Mesenchymal stem cell (in vitro differentiated cells and primary cell): Measurements from ENCODE around the gene SNX25.
"Not testable (repeated sequence)": the region's sequence is repeated elsewhere in the genome, so short reads cannot be mapped to it uniquely, and the experiment has no call there.

ENCODE experiments used
- DNase-seq: peaks from one replicate; pipeline ENCODE4 v3.0.0-alpha.2; 2013
- H2AFZ ChIP-seq: one replicate; pipeline ENCODE4 v1.6.1; 2013; ENCODE audit warnings: low read depth, mild to moderate bottlenecking, control low read depth, inconsistent platforms, low read length, moderate library complexity
- H2AK5ac ChIP-seq: 2 replicates; pipeline ENCODE4 v1.6.1; 2013; ENCODE audit warnings: low read length, moderate library complexity, mild to moderate bottlenecking, inconsistent platforms; ENCODE audit not compliant: severe bottlenecking
- H2BK120ac ChIP-seq: one replicate; pipeline ENCODE4 v1.6.1; 2013; ENCODE audit warnings: low read depth, mild to moderate bottlenecking, inconsistent platforms, low read length, moderate library complexity
- H2BK12ac ChIP-seq, 2 experiments: one replicate each; pipeline ENCODE4 v1.6.1; 2013; ENCODE audit warnings: inconsistent platforms in 2 of 2, low read length in 2 of 2, mild to moderate bottlenecking in 2 of 2, moderate library complexity in 2 of 2, control low read depth in 1 of 2
- H2BK15ac ChIP-seq: one replicate; pipeline ENCODE4 v1.6.1; 2013; ENCODE audit warnings: mild to moderate bottlenecking, low read depth, inconsistent platforms; ENCODE audit not compliant: poor library complexity, severe bottlenecking
- H2BK5ac ChIP-seq: 2 replicates; pipeline ENCODE4 v1.6.1; 2013; ENCODE audit warnings: low read depth, mild to moderate bottlenecking, low read length, control low read depth, inconsistent platforms; ENCODE audit not compliant: poor library complexity, severe bottlenecking
- H3K14ac ChIP-seq, 2 experiments: one replicate each; pipeline ENCODE4 v1.6.1; 2013; ENCODE audit warnings: inconsistent platforms in 2 of 2, low read length in 2 of 2, control low read depth in 1 of 2, mild to moderate bottlenecking in 1 of 2, moderate library complexity in 1 of 2
- H3K18ac ChIP-seq, 2 experiments: one replicate each; pipeline ENCODE4 v1.6.1; 2013; ENCODE audit warnings: inconsistent platforms in 2 of 2, low read length in 2 of 2, control low read depth in 1 of 2, low read depth in 1 of 2, mild to moderate bottlenecking in 1 of 2
- H3K23ac ChIP-seq, 2 experiments: one replicate each; pipeline ENCODE4 v1.6.1; 2013; ENCODE audit warnings: inconsistent platforms in 2 of 2, low read length in 2 of 2, mild to moderate bottlenecking in 2 of 2, moderate library complexity in 2 of 2, control low read depth in 1 of 2
- H3K27ac ChIP-seq: 2 replicates; pipeline ENCODE4 v1.5.1; 2013; ENCODE audit warnings: mild to moderate bottlenecking, moderate library complexity, low read length, control low read depth, inconsistent platforms; ENCODE audit not compliant: poor library complexity, severe bottlenecking
- H3K27me3 ChIP-seq, 2 experiments: 2 replicates each; pipeline versions ENCODE4 v1.6.1 to v1.7.0; 2013; ENCODE audit warnings: low read length in 2 of 2, mild to moderate bottlenecking in 2 of 2, moderate library complexity in 2 of 2, control low read depth in 1 of 2, inconsistent platforms in 1 of 2; ENCODE audit not compliant: control insufficient read depth in 1 of 2, insufficient read depth in 1 of 2
- H3K36me3 ChIP-seq, 2 experiments: 2 replicates each; pipeline versions ENCODE4 v1.6.1 to v1.7.0; 2013; ENCODE audit warnings: low read length in 2 of 2, control low read depth in 1 of 2, inconsistent platforms in 1 of 2, low read depth in 1 of 2, mild to moderate bottlenecking in 1 of 2; ENCODE audit not compliant: insufficient read depth in 2 of 2, control insufficient read depth in 1 of 2
- H3K4ac ChIP-seq, 2 experiments: one replicate each; pipeline ENCODE4 v1.6.1; 2013; ENCODE audit warnings: inconsistent platforms in 2 of 2, low read length in 2 of 2, mild to moderate bottlenecking in 2 of 2, moderate library complexity in 2 of 2, control low read depth in 1 of 2, low read depth in 1 of 2
- H3K4me1 ChIP-seq: 2 replicates; pipeline ENCODE4 v1.6.1; 2013; ENCODE audit warnings: low read depth, low read length, control low read depth; ENCODE audit not compliant: control insufficient read depth, insufficient read depth
- H3K4me2 ChIP-seq: 2 replicates; pipeline ENCODE4 v1.6.1; 2013; ENCODE audit warnings: low read length, mild to moderate bottlenecking, inconsistent platforms; ENCODE audit not compliant: poor library complexity, severe bottlenecking
- H3K4me3 ChIP-seq, 2 experiments: 2 replicates each; pipeline versions ENCODE4 v1.5.1 to v1.7.0; 2013; ENCODE audit warnings: low read length in 2 of 2, mild to moderate bottlenecking in 2 of 2, control low read depth in 1 of 2, low read depth in 1 of 2; ENCODE audit not compliant: insufficient read depth in 1 of 2
- H3K79me1 ChIP-seq: replicated peaks from 2 replicates; pipeline ENCODE4 v1.6.1; 2013; ENCODE audit warnings: mild to moderate bottlenecking, control low read depth, low read length, inconsistent platforms; ENCODE audit not compliant: poor library complexity, severe bottlenecking
- H3K9ac ChIP-seq: 2 replicates; pipeline ENCODE4 v1.7.0; 2013; ENCODE audit warnings: mild to moderate bottlenecking, low read length, moderate library complexity
- H3K9me3 ChIP-seq: 2 replicates; pipeline ENCODE4 v1.7.0; 2013; ENCODE audit warnings: mild to moderate bottlenecking, low read length; ENCODE audit not compliant: control insufficient read depth
- H4K8ac ChIP-seq: one replicate; pipeline ENCODE4 v1.6.1; 2013; ENCODE audit warnings: inconsistent platforms, mild to moderate bottlenecking, low read length, moderate library complexity
- H4K91ac ChIP-seq: one replicate; pipeline ENCODE4 v1.6.1; 2013; ENCODE audit warnings: mild to moderate bottlenecking, low read length, inconsistent platforms
- WGBS: methylation state at CpG from one replicate; pipeline ENCODE4 v1.1.7; 2013; ENCODE audit warnings: mixed read lengths; 5-methylcytosine and 5-hydroxymethylcytosine counted together

The SNX25 gene

GRCh38 chr4:185323606-185324005 lies 114.2 kb downstream of the SNX25 start:
- Histone ChIP-seq H2BK5ac (no peak overlapping the region), H2AFZ (no peak overlapping the region), H3K14ac (no peak overlapping the region), H3K79me1 (peaks cover 2% of the 10 kb centered on the region), H3K23ac (no peak overlapping the region), H3K18ac (no peak overlapping the region), H3K4ac (no peak overlapping the region), H3K4me3 (no peak overlapping the region), H3K27me3 (no peaks in the 10 kb centered on the region), H3K9me3 (no peaks in the 10 kb centered on the region), H3K27ac (no peak overlapping the region), H3K4me2 (no peak overlapping the region), H2BK12ac (no peak overlapping the region), H3K36me3 (peaks cover 1 to 11% of the 10 kb centered on the region in 2 experiments), H2BK15ac (no peak overlapping the region), H2BK120ac (no peak overlapping the region), H3K9ac (no peak overlapping the region), H3K4me1 (no peaks in the 10 kb centered on the region), H4K91ac (no peak overlapping the region), H4K8ac (no peak overlapping the region), H2AK5ac (no peak overlapping the region)
- DNase-seq = no peak
- no CpG with 5 or more reads among the region's 1 CpG for WGBS

GRCh38 chr4:185324361-185324760 lies 115.0 kb downstream of the SNX25 start:
- not testable (repeated sequence) for H3K14ac ChIP-seq, H3K4me3 ChIP-seq, H3K23ac ChIP-seq, H3K4me2 ChIP-seq, H3K79me1 ChIP-seq, H2BK15ac ChIP-seq, H2AFZ ChIP-seq, H2AK5ac ChIP-seq, H2BK120ac ChIP-seq, H3K27me3 ChIP-seq, DNase-seq, H3K9ac ChIP-seq, H3K4ac ChIP-seq, H2BK5ac ChIP-seq, H4K8ac ChIP-seq, H3K4me1 ChIP-seq, H3K9me3 ChIP-seq, H2BK12ac ChIP-seq, H3K27ac ChIP-seq, H4K91ac ChIP-seq, H3K18ac ChIP-seq
- 86% methylated on average over 6 of the region's 6 CpGs for WGBS
- H3K36me3 ChIP-seq = peaks cover 4 to 11% of the 10 kb centered on the region in 2 experiments

GRCh38 chr4:185325721-185326120 lies 116.3 kb downstream of the SNX25 start:
- H3K36me3 ChIP-seq, H3K14ac ChIP-seq, H3K23ac ChIP-seq, H4K8ac ChIP-seq, H3K27me3 ChIP-seq, H3K4me2 ChIP-seq, DNase-seq, H2BK120ac ChIP-seq, H3K9me3 ChIP-seq, H3K4ac ChIP-seq, H3K4me1 ChIP-seq, H2BK12ac ChIP-seq, H3K4me3 ChIP-seq, H4K91ac ChIP-seq, H2BK5ac ChIP-seq, H2BK15ac ChIP-seq, H3K18ac ChIP-seq, H3K9ac ChIP-seq, H3K27ac ChIP-seq, H2AK5ac ChIP-seq, H2AFZ ChIP-seq: not testable (repeated sequence)
- peaks cover 14% of the 10 kb centered on the region for H3K79me1 ChIP-seq
- 100% methylated on average over 1 of the region's 1 CpG for WGBS

GRCh38 chr4:185328586-185328985 lies 119.2 kb downstream of the SNX25 start:
- H3K4me2 ChIP-seq = no peak overlapping the region
- no peak overlapping the region for H2AFZ ChIP-seq
- H4K91ac ChIP-seq = no peak overlapping the region
- no peak overlapping the region for H3K23ac ChIP-seq
- H2BK15ac ChIP-seq = no peak overlapping the region
- no peak overlapping the region for H3K4ac ChIP-seq
- H2AK5ac ChIP-seq = no peak overlapping the region
- DNase-seq = no peak
- H2BK5ac ChIP-seq = no peak overlapping the region
- H4K8ac ChIP-seq = no peak overlapping the region
- no peak overlapping the region for H3K14ac ChIP-seq
- H3K4me1 ChIP-seq = no peaks in the 10 kb centered on the region
- no peak overlapping the region for H2BK12ac ChIP-seq
- no peak overlapping the region for H3K4me3 ChIP-seq
- peaks cover 14% of the 10 kb centered on the region for H3K79me1 ChIP-seq
- H3K9me3 ChIP-seq = no peaks in the 10 kb centered on the region
- H3K9ac ChIP-seq = no peak overlapping the region
- peaks cover 0 to 7% of the 10 kb centered on the region in 2 experiments for H3K36me3 ChIP-seq
- WGBS = 97% methylated on average over 7 of the region's 7 CpGs
- no peak overlapping the region for H3K18ac ChIP-seq
- H2BK120ac ChIP-seq = no peak overlapping the region
- H3K27me3 ChIP-seq = no peaks in the 10 kb centered on the region
- no peak overlapping the region for H3K27ac ChIP-seq
